Measurements from ENCODE around the gene ASB13.

GRCh38 chr10:5711642-5712041, 45.2 kb upstream of the ASB13 start:
- no peak for TF ChIP-seq EZH2 (IDR thresholded peaks at IDR 0.05; ENCODE audit: borderline replicate concordance, insufficient read depth, low read length, poor library complexity, severe bottlenecking)
- TF ChIP-seq CTCF (IDR thresholded peaks at IDR 0.05; ENCODE audit: poor library complexity, severe bottlenecking), result no peak
- no peak for TF ChIP-seq EP300 (conservative IDR thresholded peaks at IDR 0.05; ENCODE audit: poor library complexity, severe bottlenecking)
- TF ChIP-seq RAD21 (conservative IDR thresholded peaks at IDR 0.05), result no peak
- no peak for TF ChIP-seq REST (IDR thresholded peaks at IDR 0.05; ENCODE audit: borderline replicate concordance)
- no peak for TF ChIP-seq POLR2AphosphoS5 (IDR thresholded peaks at IDR 0.05)
- TF ChIP-seq TAF1 (IDR thresholded peaks at IDR 0.05; ENCODE audit: low read depth), result no peak
